HG02763 (cell line): ENCODE results near the gene ECI2.
"Not testable (repeated sequence)": the region's sequence is repeated elsewhere in the genome, so short reads cannot be mapped to it uniquely, and the experiment has no call there.

Experiments
- ATAC-seq: cut with Tn5 transposase; IDR thresholded peaks from one replicate; pipeline ENCODE4 v1.9.1; 2021; ENCODE audit warnings: mild to moderate bottlenecking, moderate library complexity; ENCODE audit not compliant: unreplicated experiment

The ECI2 gene

GRCh38 chr6:4105980-4106536 lies 29.3 kb downstream of the ECI2 start:
- no peak for ATAC-seq

GRCh38 chr6:4103929-4104328 lies 31.4 kb downstream of the ECI2 start:
- ATAC-seq, result no peak

- no peak for ATAC-seq
These were observed 32.6 kb downstream of the ECI2 start for GRCh38 chr6:4102687-4103244.

GRCh38 chr6:4101298-4101697 lies 34.1 kb downstream of the ECI2 start:
- ATAC-seq, result no peak

GRCh38 chr6:4100655-4101054 lies 34.7 kb downstream of the ECI2 start:
- no peak for ATAC-seq

GRCh38 chr6:4093288-4093687 lies 42.1 kb downstream of the ECI2 start:
- no peak for ATAC-seq

- ATAC-seq, result no peak
These were observed 43.4 kb downstream of the ECI2 start for GRCh38 chr6:4091941-4092340.

- ATAC-seq, result not testable (repeated sequence)
These were observed 45.3 kb downstream of the ECI2 start for GRCh38 chr6:4090043-4090442.

GRCh38 chr6:4088704-4089103 lies 46.7 kb downstream of the ECI2 start:
- no peak for ATAC-seq

GRCh38 chr6:4085332-4085700 lies 50.1 kb downstream of the ECI2 start:
- no peak for ATAC-seq

- no peak for ATAC-seq
These were observed 50.7 kb downstream of the ECI2 start for GRCh38 chr6:4084444-4085331.

- ATAC-seq, result no peak
These were observed 56.5 kb downstream of the ECI2 start, which contains the start of gene FAM217A for GRCh38 chr6:4078691-4079471. Gene FAM217A (minus strand): TSS chr6:4079137. CDS start chr6:4077414, 1,723 bp downstream.

GRCh38 chr6:4074478-4075235 lies 60.7 kb downstream of the ECI2 start:
- no peak for ATAC-seq

GRCh38 chr6:4071330-4071729 lies 64.0 kb downstream of the ECI2 start:
- no peak for ATAC-seq

GRCh38 chr6:4069199-4069598 lies 66.2 kb downstream of the ECI2 start:
- no peak for ATAC-seq

GRCh38 chr6:4067673-4068072 lies 67.7 kb downstream of the ECI2 start:
- ATAC-seq, result no peak

GRCh38 chr6:4066029-4066755 lies 69.2 kb downstream of the ECI2 start:
- ATAC-seq, result no peak
